Mesenchymal stem cell (in vitro differentiated cells and primary cell): ENCODE results near the gene FANCE.
A peak's percentile ranks its signal among the peaks of the same experiment; 100 is the strongest.

Source experiments
- DNase-seq: peaks from one replicate; pipeline ENCODE4 v3.0.0-alpha.2; 2013
- H2AFZ ChIP-seq: one replicate; pipeline ENCODE4 v1.6.1; 2013; ENCODE audit warnings: low read depth, mild to moderate bottlenecking, control low read depth, inconsistent platforms, low read length, moderate library complexity
- H2AK5ac ChIP-seq: 2 replicates; pipeline ENCODE4 v1.6.1; 2013; ENCODE audit warnings: low read length, moderate library complexity, mild to moderate bottlenecking, inconsistent platforms; ENCODE audit not compliant: severe bottlenecking
- H2BK120ac ChIP-seq: one replicate; pipeline ENCODE4 v1.6.1; 2013; ENCODE audit warnings: low read depth, mild to moderate bottlenecking, inconsistent platforms, low read length, moderate library complexity
- H2BK12ac ChIP-seq, 2 experiments: one replicate each; pipeline ENCODE4 v1.6.1; 2013; ENCODE audit warnings: inconsistent platforms in 2 of 2, low read length in 2 of 2, mild to moderate bottlenecking in 2 of 2, moderate library complexity in 2 of 2, control low read depth in 1 of 2
- H2BK15ac ChIP-seq: one replicate; pipeline ENCODE4 v1.6.1; 2013; ENCODE audit warnings: mild to moderate bottlenecking, low read depth, inconsistent platforms; ENCODE audit not compliant: poor library complexity, severe bottlenecking
- H2BK5ac ChIP-seq: 2 replicates; pipeline ENCODE4 v1.6.1; 2013; ENCODE audit warnings: low read depth, mild to moderate bottlenecking, low read length, control low read depth, inconsistent platforms; ENCODE audit not compliant: poor library complexity, severe bottlenecking
- H3K14ac ChIP-seq, 2 experiments: one replicate each; pipeline ENCODE4 v1.6.1; 2013; ENCODE audit warnings: inconsistent platforms in 2 of 2, low read length in 2 of 2, control low read depth in 1 of 2, mild to moderate bottlenecking in 1 of 2, moderate library complexity in 1 of 2
- H3K18ac ChIP-seq, 2 experiments: one replicate each; pipeline ENCODE4 v1.6.1; 2013; ENCODE audit warnings: inconsistent platforms in 2 of 2, low read length in 2 of 2, control low read depth in 1 of 2, low read depth in 1 of 2, mild to moderate bottlenecking in 1 of 2
- H3K23ac ChIP-seq, 2 experiments: one replicate each; pipeline ENCODE4 v1.6.1; 2013; ENCODE audit warnings: inconsistent platforms in 2 of 2, low read length in 2 of 2, mild to moderate bottlenecking in 2 of 2, moderate library complexity in 2 of 2, control low read depth in 1 of 2
- H3K27ac ChIP-seq: 2 replicates; pipeline ENCODE4 v1.5.1; 2013; ENCODE audit warnings: mild to moderate bottlenecking, moderate library complexity, low read length, control low read depth, inconsistent platforms; ENCODE audit not compliant: poor library complexity, severe bottlenecking
- H3K27me3 ChIP-seq, 2 experiments: 2 replicates each; pipeline versions ENCODE4 v1.6.1 to v1.7.0; 2013; ENCODE audit warnings: low read length in 2 of 2, mild to moderate bottlenecking in 2 of 2, moderate library complexity in 2 of 2, control low read depth in 1 of 2, inconsistent platforms in 1 of 2; ENCODE audit not compliant: control insufficient read depth in 1 of 2, insufficient read depth in 1 of 2
- H3K36me3 ChIP-seq, 2 experiments: 2 replicates each; pipeline versions ENCODE4 v1.6.1 to v1.7.0; 2013; ENCODE audit warnings: low read length in 2 of 2, control low read depth in 1 of 2, inconsistent platforms in 1 of 2, low read depth in 1 of 2, mild to moderate bottlenecking in 1 of 2; ENCODE audit not compliant: insufficient read depth in 2 of 2, control insufficient read depth in 1 of 2
- H3K4ac ChIP-seq, 2 experiments: one replicate each; pipeline ENCODE4 v1.6.1; 2013; ENCODE audit warnings: inconsistent platforms in 2 of 2, low read length in 2 of 2, mild to moderate bottlenecking in 2 of 2, moderate library complexity in 2 of 2, control low read depth in 1 of 2, low read depth in 1 of 2
- H3K4me1 ChIP-seq: 2 replicates; pipeline ENCODE4 v1.6.1; 2013; ENCODE audit warnings: low read depth, low read length, control low read depth; ENCODE audit not compliant: control insufficient read depth, insufficient read depth
- H3K4me2 ChIP-seq: 2 replicates; pipeline ENCODE4 v1.6.1; 2013; ENCODE audit warnings: low read length, mild to moderate bottlenecking, inconsistent platforms; ENCODE audit not compliant: poor library complexity, severe bottlenecking
- H3K4me3 ChIP-seq, 2 experiments: 2 replicates each; pipeline versions ENCODE4 v1.5.1 to v1.7.0; 2013; ENCODE audit warnings: low read length in 2 of 2, mild to moderate bottlenecking in 2 of 2, control low read depth in 1 of 2, low read depth in 1 of 2; ENCODE audit not compliant: insufficient read depth in 1 of 2
- H3K79me1 ChIP-seq: replicated peaks from 2 replicates; pipeline ENCODE4 v1.6.1; 2013; ENCODE audit warnings: mild to moderate bottlenecking, control low read depth, low read length, inconsistent platforms; ENCODE audit not compliant: poor library complexity, severe bottlenecking
- H3K9ac ChIP-seq: 2 replicates; pipeline ENCODE4 v1.7.0; 2013; ENCODE audit warnings: mild to moderate bottlenecking, low read length, moderate library complexity
- H3K9me3 ChIP-seq: 2 replicates; pipeline ENCODE4 v1.7.0; 2013; ENCODE audit warnings: mild to moderate bottlenecking, low read length; ENCODE audit not compliant: control insufficient read depth
- H4K8ac ChIP-seq: one replicate; pipeline ENCODE4 v1.6.1; 2013; ENCODE audit warnings: inconsistent platforms, mild to moderate bottlenecking, low read length, moderate library complexity
- H4K91ac ChIP-seq: one replicate; pipeline ENCODE4 v1.6.1; 2013; ENCODE audit warnings: mild to moderate bottlenecking, low read length, inconsistent platforms
- WGBS: methylation state at CpG from one replicate; pipeline ENCODE4 v1.1.7; 2013; ENCODE audit warnings: mixed read lengths; 5-methylcytosine and 5-hydroxymethylcytosine counted together

Gene FANCE

DNA sequence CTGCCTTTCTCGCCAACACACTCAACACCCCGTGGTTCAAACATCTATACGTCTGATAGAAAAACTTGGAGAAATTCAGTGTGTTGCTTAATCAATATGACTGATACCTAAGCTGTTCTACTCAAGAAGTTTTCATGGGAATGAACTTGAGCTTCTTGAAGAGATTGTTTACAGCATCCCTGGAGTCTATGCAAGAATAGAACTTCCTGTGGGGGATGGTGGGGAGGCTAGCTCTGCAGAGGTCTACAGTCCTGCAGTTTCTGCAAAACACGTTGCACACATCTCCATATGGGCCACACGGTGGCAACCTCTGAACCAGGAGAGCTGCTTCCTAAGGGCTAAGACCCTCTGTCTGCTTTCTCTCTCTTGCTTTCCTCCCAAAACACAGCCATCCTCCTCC is 32.7 kb upstream of the FANCE start:
- no peak overlapping the region for H3K4ac ChIP-seq
- H2BK15ac ChIP-seq, result no peak overlapping the region
- H4K8ac ChIP-seq, result peak overlapping the region; percentile 86
- WGBS, result 53% methylated on average over 5 of the region's 5 CpGs
- no peak overlapping the region for H3K27ac ChIP-seq
- H2BK120ac ChIP-seq, result no peak overlapping the region
- H2BK5ac ChIP-seq, result no peak overlapping the region
- H3K23ac ChIP-seq, result no peak overlapping the region
- H3K18ac ChIP-seq, result peak overlapping the region; percentile 41 to 87
- H3K36me3 ChIP-seq, result peaks cover 39 to 43% of the 10 kb centered on the region in 2 experiments
- peak; percentile 88 for DNase-seq
- no peak overlapping the region for H3K4me3 ChIP-seq
- H2AFZ ChIP-seq, result no peak overlapping the region
- H2AK5ac ChIP-seq, result no peak overlapping the region
- H3K14ac ChIP-seq, result no peak overlapping the region
- H3K4me1 ChIP-seq, result peaks cover 16% of the 10 kb centered on the region
- no peaks in the 10 kb centered on the region for H3K9me3 ChIP-seq
- peaks cover 2% of the 10 kb centered on the region for H3K79me1 ChIP-seq
- H4K91ac ChIP-seq, result peak overlapping the region; percentile 97
- no peak overlapping the region for H3K4me2 ChIP-seq
- no peak overlapping the region for H3K9ac ChIP-seq
- H2BK12ac ChIP-seq, result peak overlapping the region in 1 of 2 experiments; percentile 37
- no peaks in the 10 kb centered on the region for H3K27me3 ChIP-seq

DNA sequence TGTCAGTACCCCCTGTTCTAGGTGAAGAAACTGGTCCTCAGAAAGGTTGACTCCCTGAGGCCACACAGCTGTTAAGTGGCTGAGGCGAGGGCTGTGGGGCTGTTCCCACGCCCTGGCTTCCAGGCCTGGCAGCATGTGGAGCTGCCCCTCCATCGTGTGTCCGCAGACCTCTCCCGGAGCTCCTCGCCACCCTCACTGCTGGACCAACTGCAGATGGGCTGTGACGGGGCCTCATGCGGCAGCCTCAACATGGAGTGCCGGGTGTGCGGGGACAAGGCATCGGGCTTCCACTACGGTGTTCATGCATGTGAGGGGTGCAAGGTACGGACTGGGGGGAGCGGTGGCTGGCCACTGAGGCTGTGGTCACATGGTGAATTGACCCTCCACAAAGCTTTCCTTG is 32.2 kb upstream of the FANCE start:
- Histone ChIP-seq H3K27ac (no peak overlapping the region), H3K4me2 (no peak overlapping the region), H3K36me3 (peaks cover 39 to 47% of the 10 kb centered on the region in 2 experiments), H3K27me3 (no peaks in the 10 kb centered on the region), H3K4ac (peak overlapping the region; percentile 8 to 88), H4K91ac (peak overlapping the region; percentile 97), H4K8ac (peak overlapping the region; percentile 86), H3K9ac (no peak overlapping the region), H2BK12ac (peak overlapping the region; percentile 50 to 96), H2BK15ac (peak overlapping the region; percentile 71), H3K14ac (peak overlapping the region in 1 of 2 experiments; percentile 3), H3K23ac (no peak overlapping the region), H2AK5ac (no peak overlapping the region), H2BK5ac (no peak overlapping the region), H3K18ac (peak overlapping the region; percentile 41 to 87), H3K9me3 (no peaks in the 10 kb centered on the region), H3K79me1 (peaks cover 2% of the 10 kb centered on the region), H2BK120ac (peak overlapping the region; percentile 11), H3K4me3 (no peak overlapping the region), H2AFZ (no peak overlapping the region), H3K4me1 (peaks cover 17% of the 10 kb centered on the region)
- DNase-seq, result no peak
- WGBS, result 94% methylated on average over 14 of the region's 14 CpGs

DNA sequence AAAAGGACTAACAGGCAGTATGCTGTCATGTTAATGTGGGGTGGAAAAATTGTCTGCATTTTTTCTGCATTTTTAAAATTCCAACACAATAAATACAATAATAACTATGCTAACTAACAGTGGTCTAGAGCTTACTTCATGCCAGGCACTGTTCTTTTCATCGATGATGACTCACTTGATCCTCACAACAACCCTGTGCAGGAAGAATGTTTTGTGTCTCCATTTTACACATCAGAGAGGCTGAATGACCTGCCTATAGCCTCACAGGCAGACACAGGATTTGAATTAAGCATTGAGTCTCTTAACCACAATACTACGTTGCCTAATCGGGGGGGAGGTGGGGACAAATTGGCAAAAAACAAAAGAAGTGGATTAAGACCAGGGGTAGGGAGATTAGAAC is 26.9 kb upstream of the FANCE start:
- H3K18ac ChIP-seq, result peak overlapping the region; percentile 48 to 79
- H3K14ac ChIP-seq, result no peak overlapping the region
- no peak overlapping the region for H2BK15ac ChIP-seq
- no peak overlapping the region for H4K8ac ChIP-seq
- H4K91ac ChIP-seq, result peak overlapping the region; percentile 75
- peak overlapping the region; percentile 38 for H3K27ac ChIP-seq
- H3K36me3 ChIP-seq, result peaks cover 40 to 57% of the 10 kb centered on the region in 2 experiments
- no peak overlapping the region for H3K4me2 ChIP-seq
- peaks cover 39% of the 10 kb centered on the region for H3K4me1 ChIP-seq
- peak overlapping the region in 1 of 2 experiments; percentile 24 for H3K4ac ChIP-seq
- no peak overlapping the region for H2AFZ ChIP-seq
- no peak overlapping the region for H3K9ac ChIP-seq
- peak overlapping the region; percentile 3 to 28 for H2BK12ac ChIP-seq
- H2BK5ac ChIP-seq, result no peak overlapping the region
- peak; percentile 73 for DNase-seq
- 12% methylated on average over 2 of the region's 3 CpGs for WGBS
- H3K23ac ChIP-seq, result no peak overlapping the region
- no peak overlapping the region for H3K4me3 ChIP-seq
- H2AK5ac ChIP-seq, result peak overlapping the region; percentile 12
- H3K9me3 ChIP-seq, result peaks cover 15% of the 10 kb centered on the region
- H2BK120ac ChIP-seq, result no peak overlapping the region
- no peaks in the 10 kb centered on the region for H3K27me3 ChIP-seq
- H3K79me1 ChIP-seq, result peaks cover 1% of the 10 kb centered on the region

DNA sequence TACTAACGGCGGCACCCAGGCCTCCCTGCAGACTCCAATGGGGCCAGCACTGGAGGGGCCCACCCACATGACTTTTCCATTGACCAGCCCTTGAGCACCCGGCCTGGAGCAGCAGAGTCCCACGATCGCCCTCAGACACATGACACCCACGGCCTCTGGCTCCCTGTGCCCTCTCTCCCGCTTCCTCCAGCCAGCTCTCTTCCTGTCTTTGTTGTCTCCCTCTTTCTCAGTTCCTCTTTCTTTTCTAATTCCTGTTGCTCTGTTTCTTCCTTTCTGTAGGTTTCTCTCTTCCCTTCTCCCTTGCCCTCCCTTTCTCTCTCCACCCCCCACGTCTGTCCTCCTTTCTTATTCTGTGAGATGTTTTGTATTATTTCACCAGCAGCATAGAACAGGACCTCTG is 26.1 kb upstream of the FANCE start:
- no peak overlapping the region for H3K27ac ChIP-seq
- H4K8ac ChIP-seq, result no peak overlapping the region
- H2BK12ac ChIP-seq, result peak overlapping the region; percentile 28 to 37
- no peak overlapping the region for H3K9ac ChIP-seq
- peak overlapping the region; percentile 12 for H2AK5ac ChIP-seq
- peak overlapping the region in 1 of 2 experiments; percentile 79 for H3K18ac ChIP-seq
- H3K4me3 ChIP-seq, result no peak overlapping the region
- no peak for DNase-seq
- no peak overlapping the region for H2BK15ac ChIP-seq
- peak overlapping the region; percentile 75 for H4K91ac ChIP-seq
- H3K27me3 ChIP-seq, result no peaks in the 10 kb centered on the region
- WGBS, result 96% methylated on average over 8 of the region's 8 CpGs
- H3K14ac ChIP-seq, result peak overlapping the region in 1 of 2 experiments; percentile 50
- H3K4me2 ChIP-seq, result no peak overlapping the region
- H3K36me3 ChIP-seq, result peaks cover 39 to 53% of the 10 kb centered on the region in 2 experiments
- peak overlapping the region in 1 of 2 experiments; percentile 8 for H3K4ac ChIP-seq
- no peak overlapping the region for H2BK5ac ChIP-seq
- H3K4me1 ChIP-seq, result peaks cover 38% of the 10 kb centered on the region
- no peak overlapping the region for H2AFZ ChIP-seq
- peaks cover 15% of the 10 kb centered on the region for H3K9me3 ChIP-seq
- H2BK120ac ChIP-seq, result no peak overlapping the region
- H3K23ac ChIP-seq, result no peak overlapping the region
- H3K79me1 ChIP-seq, result no peaks in the 10 kb centered on the region
